T-cell (primary cell): ENCODE results near the gene SLC26A8. TPM values are rescaled to one million over a fixed set of nuclear protein-coding genes. Genes with fewer than 3 reads are reported as not detected.
A peak's percentile ranks its signal among the peaks of the same experiment; 100 is the strongest.
"Not testable (repeated sequence)": the region's sequence is repeated elsewhere in the genome, so short reads cannot be mapped to it uniquely, and the experiment has no call there.

Source experiments
- ATAC-seq, 4 experiments: fragments of 200-7000 bp in 3 of 4; fragments of 150-1000 bp in 1 of 4; cut with Tn5 transposase; replicated peaks in 1 of 4; 1 replicate in 3 of 4; 2 replicates in 1 of 4; pipeline ENCODE4 v1.10.0; 2021; ENCODE audit warnings: moderate library complexity in 3 of 4, mild to moderate bottlenecking in 2 of 4, moderate number of reproducible peaks in 1 of 4
- CTCF ChIA-PET, 2 donors: fragments of 300-600 bp; sonication (Branson Sonifier 250); formaldehyde crosslinking; loops; one replicate each; lab custom pipeline; 2022; ENCODE audit warnings: antibody characterized with exemption in 2 of 2; lab: Charles Lee
- POLR2A ChIA-PET, 2 donors: fragments of 300-600 bp; sonication (Branson Sonifier 250); formaldehyde crosslinking; loops; one replicate each; lab custom pipeline; 2022; ENCODE audit warnings: antibody characterized with exemption in 2 of 2; lab: Charles Lee
- DNase-seq, 35 experiments: peaks; one replicate each; pipeline versions ENCODE4 v3.0.0 to v3.0.0-alpha.2; 2013 to 2023
- H3K27ac ChIP-seq: one replicate; pipeline ENCODE4 v1.5.1; 2013; ENCODE audit warnings: low read length
- H3K27me3 ChIP-seq, 2 experiments: replicated peaks in 1 of 2; 1 replicate in 1 of 2; 2 replicates in 1 of 2; pipeline versions ENCODE4 v1.6.1 to v1.7.0; 2013; ENCODE audit warnings: low read length in 1 of 2, mixed read lengths in 1 of 2; ENCODE audit not compliant: control insufficient read depth in 2 of 2, insufficient read depth in 2 of 2; ENCODE audit errors: extremely low read depth in 1 of 2
- H3K36me3 ChIP-seq, 2 donors: 1 replicate in 1 of 2; 2 replicates in 1 of 2; pipeline versions ENCODE4 v1.6.1 to v1.7.0; 2013; ENCODE audit warnings: low read length in 1 of 2; ENCODE audit not compliant: control insufficient read depth in 2 of 2, insufficient read depth in 1 of 2; ENCODE audit errors: extremely low read depth in 1 of 2
- H3K4me1 ChIP-seq, 2 experiments: 1 replicate in 1 of 2; 2 replicates in 1 of 2; pipeline versions ENCODE4 v1.6.1 to v1.7.0; 2013; ENCODE audit warnings: low read length in 2 of 2, mixed read lengths in 1 of 2; ENCODE audit not compliant: insufficient read depth in 2 of 2, control insufficient read depth in 1 of 2; ENCODE audit errors: extremely low read depth in 1 of 2
- H3K4me3 ChIP-seq, 2 donors: 1 replicate in 1 of 2; 2 replicates in 1 of 2; pipeline versions ENCODE4 v1.5.1 to v1.7.0; 2013; ENCODE audit warnings: mild to moderate bottlenecking in 2 of 2, low read length in 1 of 2, moderate library complexity in 1 of 2; ENCODE audit not compliant: control insufficient read depth in 1 of 2; ENCODE audit errors: extremely low read depth in 1 of 2
- H3K9me3 ChIP-seq: 2 replicates; pipeline ENCODE4 v1.7.0; 2013
- H3K27ac Mint-ChIP-seq, 2 donors: one replicate each; pipeline ENCODE4 v1.8.0; 2020 to 2021; ENCODE audit warnings: mild to moderate bottlenecking in 2 of 2, mixed read lengths in 2 of 2
- H3K27me3 Mint-ChIP-seq, 2 donors: one replicate each; pipeline ENCODE4 v1.8.0; 2021 to 2022; ENCODE audit warnings: mixed read lengths in 2 of 2
- H3K36me3 Mint-ChIP-seq: one replicate; pipeline ENCODE4 v1.8.0; 2021; ENCODE audit warnings: mixed read lengths
- H3K4me1 Mint-ChIP-seq, 3 donors: one replicate each; pipeline ENCODE4 v1.8.0; 2020 to 2022; ENCODE audit warnings: mixed read lengths in 3 of 3, mild to moderate bottlenecking in 1 of 3
- H3K4me3 Mint-ChIP-seq, 3 donors: one replicate each; pipeline ENCODE4 v1.8.0; 2020 to 2022; ENCODE audit warnings: mild to moderate bottlenecking in 3 of 3, mixed read lengths in 3 of 3, moderate library complexity in 3 of 3
- H3K9me3 Mint-ChIP-seq, 3 donors: one replicate each; pipeline ENCODE4 v1.8.0; 2020 to 2022; ENCODE audit warnings: mixed read lengths in 3 of 3
- WGBS: methylation state at CpG from one replicate; pipeline ENCODE4 v1.1.5; 2013; ENCODE audit warnings: missing lambda C conversion rate; ENCODE audit not compliant: insufficient coverage; 5-methylcytosine and 5-hydroxymethylcytosine counted together
- total RNA-seq, 35 experiments: library from RNA in 6 of 35; stranded (reverse) in 6 of 35; fragments of 120-200 nt in 1 of 35; gene quantifications; one replicate each; pipeline versions ENCODE4 v1.2.1 to v1.2.4 and lab custom pipeline; 2013 to 2026

Gene SLC26A8
- total RNA-seq, 5 donors from 2014 or later (not counting 1 experiment from before 2014, with no cell fraction given), result not detected

- ATAC-seq (no peak), DNase-seq (no peak)
- 70% methylated on average over 2 of the region's 5 CpGs for WGBS
- Mint-ChIP-seq H3K4me3 (no peak overlapping the region), H3K4me1 (no peaks in the 10 kb centered on the region), H3K36me3 (no peaks in the 10 kb centered on the region), H3K9me3 (peaks cover 3 to 4% (median 4%) of the 10 kb centered on the region in 3 donors), H3K27me3 (peaks cover 4 to 7% of the 10 kb centered on the region in 2 donors), H3K27ac (no peak overlapping the region)
- ChIA-PET POLR2A (no interaction called here), CTCF (no interaction called here)
- Histone ChIP-seq H3K4me1 (no peaks in the 10 kb centered on the region), H3K36me3 (no peaks in the 10 kb centered on the region), H3K4me3 (no peak overlapping the region), H3K27ac (no peak overlapping the region), H3K27me3 (peaks cover 0 to 5% of the 10 kb centered on the region in 2 experiments), H3K9me3 (no peaks in the 10 kb centered on the region)
Observed at GRCh38 chr6:35935469-35935868, 89.0 kb downstream of the SLC26A8 start.

GRCh38 chr6:35933844-35934243, 90.6 kb downstream of the SLC26A8 start:
- Mint-ChIP-seq H3K9me3 (peaks cover 3 to 4% (median 4%) of the 10 kb centered on the region in 3 donors), H3K4me1 (no peaks in the 10 kb centered on the region), H3K27me3 (peaks cover 4% of the 10 kb centered on the region in 2 donors), H3K4me3 (no peak overlapping the region), H3K36me3 (no peaks in the 10 kb centered on the region), H3K27ac (no peak overlapping the region)
- WGBS, result no CpG with 5 or more reads among the region's 2 CpGs
- H3K9me3 ChIP-seq, result no peaks in the 10 kb centered on the region
- POLR2A ChIA-PET, result no interaction called here
- DNase-seq (no peak), ATAC-seq (no peak)
- H3K4me3 ChIP-seq, result no peak overlapping the region
- no peaks in the 10 kb centered on the region for H3K36me3 ChIP-seq
- no peak overlapping the region for H3K27ac ChIP-seq
- peaks cover 0 to 3% of the 10 kb centered on the region in 2 experiments for H3K27me3 ChIP-seq
- CTCF ChIA-PET, result no interaction called here
- no peaks in the 10 kb centered on the region for H3K4me1 ChIP-seq

- H3K27me3 ChIP-seq, H3K4me1 Mint-ChIP-seq, H3K4me1 ChIP-seq, H3K9me3 Mint-ChIP-seq, H3K9me3 ChIP-seq, H3K27me3 Mint-ChIP-seq, ATAC-seq, POLR2A ChIA-PET, CTCF ChIA-PET, H3K27ac ChIP-seq, DNase-seq, H3K36me3 ChIP-seq, H3K36me3 Mint-ChIP-seq: not testable (repeated sequence)
- WGBS, result 58% methylated on average over 2 of the region's 10 CpGs
- H3K4me3 ChIP-seq, result peak overlapping the region in 1 of 2 donors; percentile 47
- Mint-ChIP-seq H3K27ac (peak overlapping the region in 1 of 2 donors; percentile 77), H3K4me3 (peak overlapping the region; percentile 42 to 72 (median 63))
Observed at GRCh38 chr6:35931873-35932272, 92.6 kb downstream of the SLC26A8 start.

DNA sequence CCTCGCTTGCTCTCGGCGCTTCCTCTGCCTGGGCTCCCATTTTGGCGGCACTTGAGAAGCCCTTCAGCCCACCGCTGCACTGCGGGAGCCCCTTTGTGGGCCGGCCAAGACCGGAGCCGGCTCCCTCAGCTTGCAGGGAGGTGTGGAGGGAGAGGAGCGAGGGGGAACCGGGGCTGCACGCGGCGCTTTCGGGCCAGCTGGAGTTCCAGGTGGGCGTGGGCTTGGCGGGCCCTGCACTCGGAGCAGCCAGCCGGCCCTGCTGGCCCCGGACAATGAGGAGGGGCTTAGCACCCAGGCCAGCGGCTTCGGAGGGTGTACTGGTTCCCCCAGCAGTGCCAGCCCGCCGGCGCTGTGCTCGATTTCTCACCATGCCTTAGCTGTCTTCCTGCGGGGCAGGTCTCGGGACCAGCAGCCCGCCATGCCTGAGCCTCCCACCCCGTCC, 93.3 kb downstream of the SLC26A8 start:
- ChIA-PET POLR2A (no interaction called here), CTCF (no interaction called here)
- no peaks in the 10 kb centered on the region for H3K36me3 ChIP-seq
- H3K4me1 Mint-ChIP-seq, result no peaks in the 10 kb centered on the region
- no peak for DNase-seq
- H3K36me3 Mint-ChIP-seq, result no peaks in the 10 kb centered on the region
- no peak overlapping the region for H3K4me3 ChIP-seq
- WGBS, result 98% methylated on average over 22 of the region's 30 CpGs
- H3K4me1 ChIP-seq, result no peaks in the 10 kb centered on the region
- no peak overlapping the region for H3K27ac Mint-ChIP-seq
- H3K27me3 Mint-ChIP-seq, result peaks cover 4% of the 10 kb centered on the region in 2 donors
- no peak overlapping the region for H3K4me3 Mint-ChIP-seq
- ATAC-seq, result no peak
- H3K27ac ChIP-seq, result no peak overlapping the region
- peaks cover 0 to 3% of the 10 kb centered on the region in 2 experiments for H3K27me3 ChIP-seq
- no peaks in the 10 kb centered on the region for H3K9me3 Mint-ChIP-seq
- no peaks in the 10 kb centered on the region for H3K9me3 ChIP-seq

GRCh38 chr6:35929601-35930000, 94.8 kb downstream of the SLC26A8 start:
- POLR2A ChIA-PET, result interaction anchor here (0.6 kb wide), 2 partner anchors 202 to 1071 kb away, joined by 3 to 4 read pairs; no protein-coding TSS in a partner anchor
- H3K4me3 Mint-ChIP-seq, result no peak overlapping the region
- DNase-seq (no peak), ATAC-seq (no peak)
- no peaks in the 10 kb centered on the region for H3K4me1 ChIP-seq
- H3K27me3 ChIP-seq, result peaks cover 0 to 3% of the 10 kb centered on the region in 2 experiments
- H3K27ac Mint-ChIP-seq, result no peak overlapping the region
- H3K27ac ChIP-seq, result no peak overlapping the region
- no peaks in the 10 kb centered on the region for H3K36me3 ChIP-seq
- no peaks in the 10 kb centered on the region for H3K9me3 Mint-ChIP-seq
- no peaks in the 10 kb centered on the region for H3K36me3 Mint-ChIP-seq
- whole genome bisulfite sequencing, result no CpG with 5 or more reads among the region's 1 CpG
- H3K4me1 Mint-ChIP-seq, result no peaks in the 10 kb centered on the region
- no peaks in the 10 kb centered on the region for H3K27me3 Mint-ChIP-seq
- H3K9me3 ChIP-seq, result no peaks in the 10 kb centered on the region
- CTCF ChIA-PET, result interaction anchor here in 1 of 2 donors (0.6 kb wide), 1 partner anchor 27 kb away, joined by 4 read pairs; no protein-coding TSS in a partner anchor
- no peak overlapping the region for H3K4me3 ChIP-seq

- POLR2A ChIA-PET, result no interaction called here
- Mint-ChIP-seq H3K27ac (no peak overlapping the region), H3K4me3 (no peak overlapping the region), H3K9me3 (no peaks in the 10 kb centered on the region), H3K4me1 (peaks cover 4 to 10% (median 8%) of the 10 kb centered on the region in 3 donors), H3K27me3 (no peaks in the 10 kb centered on the region), H3K36me3 (no peaks in the 10 kb centered on the region)
- Histone ChIP-seq H3K4me3 (no peak overlapping the region), H3K36me3 (no peaks in the 10 kb centered on the region), H3K27me3 (no peaks in the 10 kb centered on the region), H3K27ac (no peak overlapping the region), H3K9me3 (no peaks in the 10 kb centered on the region), H3K4me1 (peaks cover under 1 to 2% of the 10 kb centered on the region in 2 experiments)
- DNase-seq (no peak), ATAC-seq (no peak)
- WGBS, result no CpG with 5 or more reads among the region's 2 CpGs
- CTCF ChIA-PET, result interaction anchor here in 1 of 2 donors (0.5 kb wide), 1 partner anchor 361 kb away, joined by 3 read pairs; no protein-coding TSS in a partner anchor
Observed at GRCh38 chr6:35926509-35927215, 97.8 kb downstream of the SLC26A8 start.
